ENCODE data around the gene VSTM1.

VSTM1 gene

GRCh38 chr19:53998223-53998622 is 65.5 kb downstream of the VSTM1 start:
- TF ChIP-seq POLR2AphosphoS5 (IDR thresholded peaks at IDR 0.05; ENCODE audit: low read depth, low read length) = no peak
- no peak for TF ChIP-seq SPI1 (IDR thresholded peaks at IDR 0.05; ENCODE audit: low read depth, low read length)
- no peak for TF ChIP-seq POU2F2 (IDR thresholded peaks at IDR 0.05; ENCODE audit: low read depth, low read length)
- no peak for TF ChIP-seq TAF1 (IDR thresholded peaks at IDR 0.05; ENCODE audit: low read depth, low read length)
- TF ChIP-seq POLR2A (IDR thresholded peaks at IDR 0.05; ENCODE audit: low read depth, low read length) = no peak
- TF ChIP-seq PAX5 (IDR thresholded peaks at IDR 0.05; ENCODE audit: insufficient read depth, low read length, severe bottlenecking) = no peak
- DNase-seq (ENCODE audit: insufficient read length, low spot score) = no peak
- no peak for FAIRE-seq

- DNase-seq (ENCODE audit: insufficient read length, low spot score) = no peak
- TF ChIP-seq POLR2A (IDR thresholded peaks at IDR 0.05; ENCODE audit: low read depth, low read length) (no peak), TAF1 (IDR thresholded peaks at IDR 0.05; ENCODE audit: low read depth, low read length) (no peak), POU2F2 (IDR thresholded peaks at IDR 0.05; ENCODE audit: low read depth, low read length) (no peak), POLR2AphosphoS5 (IDR thresholded peaks at IDR 0.05; ENCODE audit: low read depth, low read length) (no peak), SPI1 (IDR thresholded peaks at IDR 0.05; ENCODE audit: low read depth, low read length) (no peak), PAX5 (IDR thresholded peaks at IDR 0.05; ENCODE audit: insufficient read depth, low read length, severe bottlenecking) (no peak)
- no peak for FAIRE-seq
Observed at GRCh38 chr19:53994811-53995210, 68.9 kb downstream of the VSTM1 start.

- no peak for TF ChIP-seq PAX5 (IDR thresholded peaks at IDR 0.05; ENCODE audit: insufficient read depth, low read length, severe bottlenecking)
- no peak for TF ChIP-seq POLR2AphosphoS5 (IDR thresholded peaks at IDR 0.05; ENCODE audit: low read depth, low read length)
- no peak for TF ChIP-seq SPI1 (IDR thresholded peaks at IDR 0.05; ENCODE audit: low read depth, low read length)
- no peak for TF ChIP-seq TAF1 (IDR thresholded peaks at IDR 0.05; ENCODE audit: low read depth, low read length)
- no peak for TF ChIP-seq POU2F2 (IDR thresholded peaks at IDR 0.05; ENCODE audit: low read depth, low read length)
- no peak for TF ChIP-seq POLR2A (IDR thresholded peaks at IDR 0.05; ENCODE audit: low read depth, low read length)
- FAIRE-seq (no peak), DNase-seq (ENCODE audit: insufficient read length, low spot score) (no peak)
Observed at GRCh38 chr19:53993448-53993847, 70.2 kb downstream of the VSTM1 start.

- FAIRE-seq (no peak), DNase-seq (ENCODE audit: insufficient read length, low spot score) (no peak)
- TF ChIP-seq PAX5 (IDR thresholded peaks at IDR 0.05; ENCODE audit: insufficient read depth, low read length, severe bottlenecking) (no peak), POLR2A (IDR thresholded peaks at IDR 0.05; ENCODE audit: low read depth, low read length) (no peak), POLR2AphosphoS5 (IDR thresholded peaks at IDR 0.05; ENCODE audit: low read depth, low read length) (no peak), TAF1 (IDR thresholded peaks at IDR 0.05; ENCODE audit: low read depth, low read length) (no peak), SPI1 (IDR thresholded peaks at IDR 0.05; ENCODE audit: low read depth, low read length) (no peak), POU2F2 (IDR thresholded peaks at IDR 0.05; ENCODE audit: low read depth, low read length) (no peak)
Observed at GRCh38 chr19:53992815-53993214, 70.9 kb downstream of the VSTM1 start.

GRCh38 chr19:53992211-53992610 is 71.5 kb downstream of the VSTM1 start:
- FAIRE-seq (no peak), DNase-seq (ENCODE audit: insufficient read length, low spot score) (no peak)
- TF ChIP-seq SPI1 (IDR thresholded peaks at IDR 0.05; ENCODE audit: low read depth, low read length) (no peak), POLR2AphosphoS5 (IDR thresholded peaks at IDR 0.05; ENCODE audit: low read depth, low read length) (no peak)

- FAIRE-seq (no peak), DNase-seq (ENCODE audit: insufficient read length, low spot score) (no peak)
- no peak for TF ChIP-seq TAF1 (IDR thresholded peaks at IDR 0.05; ENCODE audit: low read depth, low read length)
- no peak for TF ChIP-seq PAX5 (IDR thresholded peaks at IDR 0.05; ENCODE audit: insufficient read depth, low read length, severe bottlenecking)
- no peak for TF ChIP-seq POLR2A (IDR thresholded peaks at IDR 0.05; ENCODE audit: low read depth, low read length)
- TF ChIP-seq SPI1 (IDR thresholded peaks at IDR 0.05; ENCODE audit: low read depth, low read length) = no peak
- TF ChIP-seq POLR2AphosphoS5 (IDR thresholded peaks at IDR 0.05; ENCODE audit: low read depth, low read length) = no peak
- TF ChIP-seq POU2F2 (IDR thresholded peaks at IDR 0.05; ENCODE audit: low read depth, low read length) = no peak
Observed at GRCh38 chr19:53991224-53992113, 72.2 kb downstream of the VSTM1 start, which contains the start of gene CACNG6. Gene CACNG6 (plus strand): TSS chr19:53991637. CDS start chr19:53992878, 1,241 bp downstream.

All from GM12891 (cell line).